GM19240 (cell line): ENCODE results near the gene PAFAH1B2.
"Not testable (repeated sequence)": the region's sequence is repeated elsewhere in the genome, so short reads cannot be mapped to it uniquely, and the experiment has no call there.

Experiments
- DNase-seq: peaks from one replicate; pipeline ENCODE4 v3.0.0; 2011; ENCODE audit warnings: low spot score; ENCODE audit not compliant: insufficient read length

PAFAH1B2 gene

GRCh38 chr11:117143871-117144476, at the start of gene PAFAH1B2:
Gene PAFAH1B2, plus strand, starts transcription at chr11:117144287. Its CDS starts 8,161 bp downstream, at chr11:117152448.
- DNase-seq = peak; percentile 98

DNA sequence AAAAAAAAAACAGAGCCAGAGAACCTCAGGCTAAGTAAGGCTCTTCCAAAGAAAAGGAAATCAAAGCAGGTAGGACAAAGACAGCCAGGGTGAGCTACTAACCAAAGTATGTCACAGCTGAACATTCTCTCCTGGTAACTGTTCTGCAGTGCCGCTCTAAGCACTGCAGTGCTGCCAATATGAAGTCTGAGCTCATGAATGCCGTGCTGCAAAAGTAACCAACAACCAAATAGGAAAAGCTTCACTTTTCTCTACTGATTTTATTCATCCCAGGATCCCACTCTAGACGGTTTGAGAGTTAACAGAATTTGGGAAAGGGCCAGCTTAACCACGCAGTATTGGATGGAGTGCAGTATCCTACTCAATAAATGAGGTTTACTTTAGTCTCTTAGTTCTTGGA, 49.3 kb upstream of the PAFAH1B2 start:
- no peak for DNase-seq

GRCh38 chr11:117095284-117096161, 48.6 kb upstream of the PAFAH1B2 start:
- no peak for DNase-seq

- DNase-seq = peak; percentile 77
Observed at GRCh38 chr11:117096201-117096991, 47.7 kb upstream of the PAFAH1B2 start.

- no peak for DNase-seq
Observed at GRCh38 chr11:117097014-117097388, 47.1 kb upstream of the PAFAH1B2 start.

DNA sequence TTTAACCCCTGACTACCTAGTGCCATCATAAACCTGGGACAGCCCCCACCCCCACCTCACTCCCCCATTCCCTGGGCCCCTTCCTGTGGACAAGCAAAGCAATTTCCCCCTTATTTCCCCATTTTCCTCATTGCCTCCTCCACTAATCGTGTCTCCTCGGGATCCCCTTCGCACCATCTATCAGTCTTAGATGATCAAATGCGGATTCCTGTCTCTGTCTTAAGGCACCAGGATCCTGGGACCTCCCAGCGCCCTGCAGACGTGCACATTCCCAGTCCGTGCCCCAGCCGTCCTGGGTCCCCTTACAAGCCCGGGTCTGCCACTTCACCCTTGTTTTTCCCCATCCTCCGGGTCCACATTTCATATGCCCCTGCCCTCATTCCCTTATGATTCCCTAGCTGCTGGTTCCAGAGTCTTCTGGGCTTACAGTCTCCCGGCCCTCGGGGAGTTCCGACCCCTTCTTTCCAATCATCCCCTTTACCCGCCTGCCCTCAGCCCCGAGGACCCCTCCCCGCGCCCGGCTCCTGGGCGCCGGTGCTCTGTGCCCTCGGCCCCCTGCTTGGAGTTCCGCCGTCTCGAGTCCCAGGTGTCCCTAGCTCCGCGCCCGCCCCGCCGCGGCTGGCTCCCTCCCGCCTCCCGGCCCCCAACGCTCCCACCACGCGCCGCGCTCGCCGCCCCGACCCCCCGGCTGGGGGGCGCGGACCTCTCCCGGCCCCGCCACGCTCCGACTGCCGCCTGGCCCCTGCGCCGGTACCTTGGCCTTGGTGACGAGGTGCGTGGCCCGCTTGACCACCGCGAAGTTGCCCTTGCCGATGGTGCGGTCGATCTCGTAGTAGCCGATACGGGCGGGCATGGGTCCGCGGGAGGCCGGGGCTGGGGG, 46.5 kb upstream of the PAFAH1B2 start:
- no peak for DNase-seq

- peak; percentile 90 for DNase-seq
Observed at GRCh38 chr11:117098269-117099232, 45.5 kb upstream of the PAFAH1B2 start, which contains the start of gene SIK3. Gene SIK3, minus strand, starts transcription at chr11:117098428. Its CDS starts 13 bp downstream, at chr11:117098415.

GRCh38 chr11:117099696-117100095, 44.4 kb upstream of the PAFAH1B2 start:
- no peak for DNase-seq

DNA sequence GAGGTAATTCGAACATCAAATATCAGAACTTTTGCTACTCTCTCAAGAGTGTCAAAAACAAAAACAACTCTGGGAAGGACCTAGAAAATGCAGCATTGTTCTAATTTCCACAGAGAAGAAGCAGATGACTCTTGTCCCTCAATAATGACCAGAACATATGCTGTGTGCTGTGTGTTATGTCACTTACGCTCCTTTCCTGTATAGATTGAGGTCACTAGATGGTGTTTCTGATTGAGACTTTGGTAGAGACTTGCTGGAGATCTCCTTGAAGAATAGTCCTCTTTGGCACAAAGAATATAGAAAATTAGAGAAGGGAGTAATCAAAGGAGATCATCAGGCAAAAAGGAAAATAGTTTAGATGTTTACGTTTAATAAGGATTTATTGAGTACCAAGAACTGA, 43.5 kb upstream of the PAFAH1B2 start:
- DNase-seq = no peak

- no peak for DNase-seq
Observed at GRCh38 chr11:117107701-117108590, 36.1 kb upstream of the PAFAH1B2 start.

DNA sequence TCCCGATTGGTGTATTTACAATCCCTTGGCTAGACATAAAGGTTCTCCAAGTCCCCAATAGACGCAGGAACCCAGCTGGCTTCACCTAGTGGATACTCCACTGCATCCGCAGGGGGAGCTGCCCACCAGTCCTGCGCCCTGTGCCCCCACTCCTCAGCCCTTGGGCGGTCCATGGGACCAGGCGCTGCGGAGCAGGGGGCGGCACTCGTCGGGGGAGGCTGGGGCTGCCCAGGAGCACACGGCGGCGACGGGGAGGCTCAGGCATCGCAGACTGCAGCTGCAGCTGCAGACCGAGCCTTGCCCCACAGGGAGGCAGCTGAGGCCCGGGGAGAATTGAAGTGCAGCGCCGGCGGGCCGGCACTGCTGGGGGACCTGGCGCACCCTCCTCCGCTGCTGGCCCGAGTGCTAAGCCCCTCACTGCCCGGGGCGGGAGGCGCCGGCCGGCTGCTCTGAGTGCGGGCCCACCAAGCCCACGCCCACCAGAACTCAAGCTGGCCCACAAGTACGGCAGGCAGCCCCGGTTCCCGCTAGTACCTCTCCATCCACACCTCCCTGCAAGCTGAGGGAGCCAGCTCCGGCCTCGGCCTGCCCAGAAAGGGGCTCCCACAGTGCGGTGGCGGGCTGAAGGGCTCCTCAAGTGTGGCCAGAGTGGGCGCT, 33.7 kb upstream of the PAFAH1B2 start:
- no peak for DNase-seq

- DNase-seq = not testable (repeated sequence)
Observed at GRCh38 chr11:117112497-117112896, 31.6 kb upstream of the PAFAH1B2 start.

DNA sequence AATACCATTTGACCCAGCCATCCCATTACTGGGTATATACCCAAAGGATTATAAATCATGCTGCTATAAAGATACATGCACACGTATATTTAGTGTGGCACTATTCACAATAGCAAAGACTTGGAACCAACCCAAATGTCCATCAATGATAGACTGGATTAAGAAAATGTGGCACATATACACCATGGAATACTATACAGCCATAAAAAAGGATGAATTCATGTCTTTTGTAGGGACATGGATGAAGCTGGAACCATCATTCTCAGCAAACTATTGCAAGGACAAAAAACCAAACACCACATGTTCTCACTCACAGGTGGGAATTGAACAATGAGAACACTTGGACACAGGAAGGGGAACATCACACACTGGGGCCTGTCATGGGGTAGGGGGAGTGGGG, 31.1 kb upstream of the PAFAH1B2 start:
- DNase-seq = not testable (repeated sequence)

- DNase-seq = no peak
Observed at GRCh38 chr11:117117681-117118080, 26.4 kb upstream of the PAFAH1B2 start.

GRCh38 chr11:117121176-117121575, 22.9 kb upstream of the PAFAH1B2 start:
- no peak for DNase-seq

DNA sequence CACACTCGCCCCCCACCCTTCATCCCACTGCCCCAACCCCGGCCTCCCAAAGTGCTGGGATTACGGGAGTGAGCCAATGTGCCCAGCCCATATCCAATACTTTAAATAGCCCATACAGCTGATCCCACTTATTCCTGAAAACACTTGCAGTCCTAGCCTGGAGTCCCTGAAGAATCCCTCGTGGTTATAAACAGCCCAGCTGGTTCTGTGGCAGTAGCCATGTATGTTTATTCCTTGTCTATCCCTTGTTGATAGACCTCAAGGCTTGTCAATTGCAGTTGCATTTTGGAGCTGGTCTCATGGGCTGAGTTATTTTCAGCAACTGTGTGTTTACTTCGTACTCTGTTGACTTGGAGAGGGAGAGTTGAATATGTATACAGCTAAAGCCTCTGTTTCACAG, 21.5 kb upstream of the PAFAH1B2 start:
- DNase-seq = no peak

- DNase-seq = no peak
Observed at GRCh38 chr11:117126223-117126965, 17.7 kb upstream of the PAFAH1B2 start.
